Panc1 (cell line): ENCODE data around the gene THAP3. TPM values are rescaled to one million over a fixed set of nuclear protein-coding genes. Genes with fewer than 3 reads are reported as not detected.
"Not testable (repeated sequence)": the region's sequence is repeated elsewhere in the genome, so short reads cannot be mapped to it uniquely, and the experiment has no call there.

Experiments used
- ATAC-seq: fragments of 200-7000 bp; cut with Tn5 transposase; 2 replicates; pipeline ENCODE4 v1.9.1; 2020; ENCODE audit warnings: mild to moderate bottlenecking, moderate library complexity
- BruUV-seq: library from RNA; stranded (reverse); fragments of 400-500 nt; replicated peaks from 2 replicates; lab custom pipeline; 2021; lab: Mats Ljungman, UMichigan
- CTCF ChIA-PET: fragments of 300-600 bp; sonication (Branson Sonifier 250); formaldehyde crosslinking; loops from one replicate; lab custom pipeline; 2022; ENCODE audit warnings: antibody characterized with exemption; lab: Charles Lee
- POLR2A ChIA-PET: fragments of 300-600 bp; sonication (Branson Sonifier 250); formaldehyde crosslinking; loops from one replicate; lab custom pipeline; 2022; ENCODE audit warnings: antibody characterized with exemption; lab: Charles Lee
- DNase-seq: peaks from one replicate; pipeline ENCODE4 v3.0.0-alpha.2; 2010; ENCODE audit warnings: low read depth, low spot score
- H3K27ac ChIP-seq: 2 replicates; pipeline ENCODE4 v1.5.1; 2011; ENCODE audit warnings: mild to moderate bottlenecking, low read length, inconsistent platforms
- H3K27me3 ChIP-seq: fragments of 200-500 bp; sonication (Bioruptor generic); 2 replicates; pipeline ENCODE4 v1.6.0; 2014; ENCODE audit warnings: low read length, inconsistent platforms; ENCODE audit not compliant: control insufficient read depth, insufficient read depth
- H3K36me3 ChIP-seq: fragments of 200-500 bp; sonication (Bioruptor generic); 2 replicates; pipeline ENCODE4 v1.5.1; 2014; ENCODE audit warnings: inconsistent platforms, mild to moderate bottlenecking, low read length, moderate library complexity; ENCODE audit not compliant: control insufficient read depth, insufficient read depth
- H3K4me1 ChIP-seq: 2 replicates; pipeline ENCODE4 v1.5.1; 2011; ENCODE audit warnings: inconsistent platforms, mild to moderate bottlenecking, low read length, moderate library complexity; ENCODE audit not compliant: control insufficient read depth, insufficient read depth
- H3K4me3 ChIP-seq, 2 experiments: 2 replicates each; pipeline ENCODE4 v1.5.1; 2011 to 2012; ENCODE audit warnings: low read depth in 2 of 2, low read length in 2 of 2, mild to moderate bottlenecking in 2 of 2, inconsistent platforms in 1 of 2, moderate library complexity in 1 of 2
- H3K9me3 ChIP-seq: fragments of 200-500 bp; sonication (Bioruptor generic); 2 replicates; pipeline ENCODE4 v1.5.1; 2014; ENCODE audit warnings: low read depth, mild to moderate bottlenecking, inconsistent platforms, low read length, moderate library complexity; ENCODE audit not compliant: control insufficient read depth, insufficient read depth
- POLR2AphosphoS5 ChIP-seq: IDR thresholded peaks from 2 replicates; pipeline ENCODE4 v1.6.1; 2012; ENCODE audit warnings: mild to moderate bottlenecking, low read depth, low read length, moderate library complexity
- SIN3A ChIP-seq: IDR thresholded peaks from 2 replicates; pipeline ENCODE4 v1.6.1; 2012; ENCODE audit warnings: low read depth, mild to moderate bottlenecking, low read length, moderate library complexity, borderline replicate concordance; ENCODE audit not compliant: insufficient read depth
- TCF7L2 ChIP-seq: IDR thresholded peaks from 2 replicates; pipeline ENCODE4 v1.6.1; 2011; ENCODE audit warnings: mild to moderate bottlenecking, low read depth, low read length, inconsistent platforms
- in situ Hi-C: cut with HindIII; loops from 2 replicates; pipeline ENCODE4 v1.10.0; 2016; ENCODE audit warnings: low sequenced_read_pairs, low pct_unique_long_range_greater_than_20kb
- intact Hi-C: fragments of 100-400 bp; cut with micrococcal nuclease; formaldehyde crosslinking; loops from one replicate; pipeline ENCODE4 v1.10.0; 2022; ENCODE audit not compliant: unreplicated experiment
- total RNA-seq: library from RNA; stranded (reverse); gene quantifications from one replicate; pipeline ENCODE4 v1.2.1, GENCODE V29; 2021; ENCODE audit not compliant: unreplicated experiment
- TF ChIP-seq, protein P1 (sequence below), 2 experiments: IDR thresholded peaks; 2 replicates each; pipeline ENCODE4 v1.6.1; 2011 to 2012; ENCODE audit warnings: low read depth in 2 of 2, control low read depth in 1 of 2, low read length in 1 of 2, mild to moderate bottlenecking in 1 of 2, moderate library complexity in 1 of 2; ENCODE audit not compliant: insufficient read depth in 1 of 2
- TF ChIP-seq, protein P2 (sequence below): fragments of 450-650 bp; IDR thresholded peaks from 2 replicates; pipeline ENCODE4 v1.5.1; 2017; ENCODE audit warnings: mild to moderate bottlenecking

The THAP3 gene
- total RNA-seq, 1 experiment from 2014 or later = 24.9 TPM

DNA sequence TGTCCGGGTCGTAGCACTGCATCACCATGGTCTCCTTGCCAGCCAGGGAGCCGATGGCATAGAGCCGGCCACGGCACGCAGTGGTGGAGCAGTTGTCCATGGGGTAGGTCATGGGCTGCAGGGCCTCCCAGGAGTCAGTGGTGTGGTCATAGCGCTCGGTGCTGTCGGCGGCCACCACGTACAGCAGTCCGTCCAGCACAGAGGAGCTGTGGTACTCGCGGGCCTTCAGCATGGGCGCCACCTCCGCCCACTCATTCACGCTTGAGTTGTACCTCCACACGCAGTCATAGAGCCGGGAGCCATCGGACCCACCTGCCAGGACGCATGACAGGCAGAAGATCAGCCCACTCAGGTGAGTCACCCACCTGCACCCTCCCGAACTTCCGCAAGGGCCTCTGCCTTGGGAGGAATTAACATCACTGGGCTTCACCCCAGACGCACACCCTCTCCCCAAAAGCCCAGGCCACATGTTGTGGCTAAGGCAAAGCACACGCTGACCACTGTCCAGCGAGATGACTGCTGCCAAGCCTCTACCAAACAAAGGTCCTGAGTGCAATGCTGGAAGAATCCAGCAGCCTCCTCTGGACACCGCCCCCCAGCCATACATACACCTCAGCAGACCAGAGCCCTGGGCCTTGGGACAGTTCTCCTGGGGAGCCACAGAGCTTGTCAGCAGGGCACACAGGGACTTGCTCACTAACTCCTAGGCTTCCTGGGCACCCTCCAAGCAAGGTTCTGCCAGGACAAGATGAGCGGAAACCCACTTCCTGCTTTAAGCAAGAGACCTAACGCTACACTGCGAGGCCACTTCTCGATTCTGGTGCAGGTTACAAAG, 25.3 kb upstream of the THAP3 start:
- Histone ChIP-seq H3K36me3 (no peaks in the 10 kb centered on the region; the same call in 1 of the 2 replicates), H3K27me3 (no peaks in the 10 kb centered on the region), H3K9me3 (no peaks in the 10 kb centered on the region), H3K4me3 (peak overlapping the region in 1 of 2 experiments; percentile 96; a peak in 2 of 4 replicates), H3K4me1 (peaks cover 24% of the 10 kb centered on the region), H3K27ac (no peak overlapping the region)
- POLR2A ChIA-PET = no interaction called here
- CTCF ChIA-PET = interaction anchor here (0.6 kb wide), 1 partner anchor 20 kb away, joined by 3 read pairs; the partner anchor contains the start of gene ZBTB48
- TF ChIP-seq, protein P1, sequence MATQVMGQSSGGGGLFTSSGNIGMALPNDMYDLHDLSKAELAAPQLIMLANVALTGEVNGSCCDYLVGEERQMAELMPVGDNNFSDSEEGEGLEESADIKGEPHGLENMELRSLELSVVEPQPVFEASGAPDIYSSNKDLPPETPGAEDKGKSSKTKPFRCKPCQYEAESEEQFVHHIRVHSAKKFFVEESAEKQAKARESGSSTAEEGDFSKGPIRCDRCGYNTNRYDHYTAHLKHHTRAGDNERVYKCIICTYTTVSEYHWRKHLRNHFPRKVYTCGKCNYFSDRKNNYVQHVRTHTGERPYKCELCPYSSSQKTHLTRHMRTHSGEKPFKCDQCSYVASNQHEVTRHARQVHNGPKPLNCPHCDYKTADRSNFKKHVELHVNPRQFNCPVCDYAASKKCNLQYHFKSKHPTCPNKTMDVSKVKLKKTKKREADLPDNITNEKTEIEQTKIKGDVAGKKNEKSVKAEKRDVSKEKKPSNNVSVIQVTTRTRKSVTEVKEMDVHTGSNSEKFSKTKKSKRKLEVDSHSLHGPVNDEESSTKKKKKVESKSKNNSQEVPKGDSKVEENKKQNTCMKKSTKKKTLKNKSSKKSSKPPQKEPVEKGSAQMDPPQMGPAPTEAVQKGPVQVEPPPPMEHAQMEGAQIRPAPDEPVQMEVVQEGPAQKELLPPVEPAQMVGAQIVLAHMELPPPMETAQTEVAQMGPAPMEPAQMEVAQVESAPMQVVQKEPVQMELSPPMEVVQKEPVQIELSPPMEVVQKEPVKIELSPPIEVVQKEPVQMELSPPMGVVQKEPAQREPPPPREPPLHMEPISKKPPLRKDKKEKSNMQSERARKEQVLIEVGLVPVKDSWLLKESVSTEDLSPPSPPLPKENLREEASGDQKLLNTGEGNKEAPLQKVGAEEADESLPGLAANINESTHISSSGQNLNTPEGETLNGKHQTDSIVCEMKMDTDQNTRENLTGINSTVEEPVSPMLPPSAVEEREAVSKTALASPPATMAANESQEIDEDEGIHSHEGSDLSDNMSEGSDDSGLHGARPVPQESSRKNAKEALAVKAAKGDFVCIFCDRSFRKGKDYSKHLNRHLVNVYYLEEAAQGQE (IDR thresholded peaks at IDR 0.05; ENCODE audit: insufficient read depth in 1 of 2, low read depth in 2 of 2, low read length in 1 of 2) = no peak
- TF ChIP-seq POLR2AphosphoS5 (no peak), TCF7L2 (no peak), SIN3A (no peak)
- TF ChIP-seq, protein P2, sequence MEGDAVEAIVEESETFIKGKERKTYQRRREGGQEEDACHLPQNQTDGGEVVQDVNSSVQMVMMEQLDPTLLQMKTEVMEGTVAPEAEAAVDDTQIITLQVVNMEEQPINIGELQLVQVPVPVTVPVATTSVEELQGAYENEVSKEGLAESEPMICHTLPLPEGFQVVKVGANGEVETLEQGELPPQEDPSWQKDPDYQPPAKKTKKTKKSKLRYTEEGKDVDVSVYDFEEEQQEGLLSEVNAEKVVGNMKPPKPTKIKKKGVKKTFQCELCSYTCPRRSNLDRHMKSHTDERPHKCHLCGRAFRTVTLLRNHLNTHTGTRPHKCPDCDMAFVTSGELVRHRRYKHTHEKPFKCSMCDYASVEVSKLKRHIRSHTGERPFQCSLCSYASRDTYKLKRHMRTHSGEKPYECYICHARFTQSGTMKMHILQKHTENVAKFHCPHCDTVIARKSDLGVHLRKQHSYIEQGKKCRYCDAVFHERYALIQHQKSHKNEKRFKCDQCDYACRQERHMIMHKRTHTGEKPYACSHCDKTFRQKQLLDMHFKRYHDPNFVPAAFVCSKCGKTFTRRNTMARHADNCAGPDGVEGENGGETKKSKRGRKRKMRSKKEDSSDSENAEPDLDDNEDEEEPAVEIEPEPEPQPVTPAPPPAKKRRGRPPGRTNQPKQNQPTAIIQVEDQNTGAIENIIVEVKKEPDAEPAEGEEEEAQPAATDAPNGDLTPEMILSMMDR = no peak
- intact Hi-C loops = no loop called here
- in situ Hi-C loops = no loop called here
- ATAC-seq (no peak), DNase-seq (no peak)
- no TSS peak for BruUV-seq

DNA sequence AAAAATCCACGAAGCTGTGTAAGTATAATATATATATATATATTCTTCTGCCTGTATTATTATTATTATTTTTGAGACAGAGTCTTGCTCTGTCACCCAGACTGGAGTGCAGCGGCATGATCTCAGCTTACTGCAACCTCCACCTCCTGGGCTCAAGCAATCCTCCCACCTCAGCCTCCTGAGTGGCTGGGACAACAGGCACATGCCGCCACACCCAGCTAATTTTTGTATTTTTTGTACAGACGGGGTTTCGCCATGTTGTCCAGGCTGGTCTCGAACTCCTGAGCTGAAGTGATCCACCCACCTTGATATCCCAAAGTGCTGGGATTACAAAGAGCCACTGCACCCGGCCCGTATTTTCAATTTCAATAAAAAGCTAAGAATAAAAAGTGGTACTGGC, 24.7 kb upstream of the THAP3 start:
- BruUV-seq, POLR2A ChIA-PET, DNase-seq, intact Hi-C loops, H3K27ac ChIP-seq, CTCF ChIA-PET, H3K27me3 ChIP-seq, H3K36me3 ChIP-seq, in situ Hi-C loops, H3K9me3 ChIP-seq, ATAC-seq: not testable (repeated sequence)
- Histone ChIP-seq H3K4me1 (peaks cover 27% of the 10 kb centered on the region), H3K4me3 (peak overlapping the region; percentile 61 to 96)
